SIG-M5 (cell line): ENCODE data around the gene NTRK3.

Source experiments
- DNase-seq: peaks from one replicate; lab custom pipeline; 2025; lab: John Stamatoyannopoulos, UW

NTRK3 gene

DNA sequence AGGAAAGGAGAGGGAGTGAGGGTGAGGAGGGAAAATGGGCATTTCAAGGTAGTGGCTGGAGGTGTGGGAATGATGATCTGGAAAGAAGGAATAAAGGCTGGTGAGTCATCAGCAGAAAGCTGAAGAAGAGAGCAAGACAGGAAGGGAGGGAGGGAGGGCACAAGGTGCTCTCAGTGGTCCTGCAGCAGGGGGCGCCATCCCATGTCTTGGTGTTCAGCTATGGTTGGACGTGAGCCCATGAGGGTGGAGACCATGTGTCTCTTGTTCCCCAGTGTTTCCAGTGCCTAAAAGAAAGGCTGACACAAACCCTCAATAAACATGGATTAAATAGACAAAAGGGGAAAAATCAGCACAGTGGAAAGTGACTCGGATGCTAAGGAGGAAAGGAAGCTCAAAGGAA is 228.5 kb downstream of the NTRK3 start:
- no peak for DNase-seq

- no peak for DNase-seq
Measured at GRCh38 chr15:88023914-88024313, 232.6 kb downstream of the NTRK3 start.

GRCh38 chr15:88022716-88023115 is 233.8 kb downstream of the NTRK3 start:
- no peak for DNase-seq

GRCh38 chr15:88021601-88022000 is 234.9 kb downstream of the NTRK3 start:
- DNase-seq, result no peak

DNA sequence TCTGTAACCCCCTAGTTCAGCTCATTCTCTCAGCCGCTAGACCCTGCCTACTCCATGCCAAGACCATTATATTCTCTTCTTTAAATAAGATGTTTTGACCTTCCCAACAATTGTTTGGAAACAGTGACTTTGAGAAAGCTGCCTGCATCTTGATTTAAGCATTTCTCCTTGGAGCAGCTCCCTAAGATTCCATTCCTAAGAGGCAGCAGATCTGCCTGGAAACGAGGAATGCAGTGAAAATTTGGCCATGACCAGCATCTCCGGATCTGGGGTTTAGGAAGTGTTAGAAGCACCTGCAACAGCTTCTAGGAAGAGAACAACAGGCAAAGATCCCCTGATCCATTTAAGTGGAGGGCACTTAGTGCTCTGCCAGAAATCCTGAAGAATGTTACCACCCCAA is 235.7 kb downstream of the NTRK3 start:
- DNase-seq, result no peak

GRCh38 chr15:88019656-88020055 is 236.9 kb downstream of the NTRK3 start:
- no peak for DNase-seq

GRCh38 chr15:88018869-88019641 is 237.5 kb downstream of the NTRK3 start:
- no peak for DNase-seq

DNA sequence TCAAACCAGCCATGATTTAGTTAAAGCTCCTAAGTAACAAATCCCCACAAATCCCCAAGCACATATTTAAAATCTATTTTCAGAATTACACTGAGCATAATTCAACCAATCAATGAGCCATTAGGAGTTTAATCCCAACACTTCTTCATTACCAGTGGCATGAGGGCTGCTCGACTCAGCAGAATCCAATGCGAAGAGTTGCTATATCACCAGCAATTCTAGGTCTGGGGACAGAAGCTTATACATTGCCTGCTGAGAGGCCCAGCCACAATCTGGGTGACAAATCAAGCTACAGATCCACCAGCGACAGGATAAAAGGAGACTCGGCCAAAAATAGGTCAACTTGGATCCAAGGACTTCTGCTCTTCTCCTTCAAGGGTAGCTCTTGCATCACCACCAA is 238.8 kb downstream of the NTRK3 start:
- DNase-seq, result no peak

GRCh38 chr15:88016406-88016805 is 240.1 kb downstream of the NTRK3 start:
- no peak for DNase-seq

GRCh38 chr15:88015228-88015860 is 241.2 kb downstream of the NTRK3 start:
- no peak for DNase-seq

DNA sequence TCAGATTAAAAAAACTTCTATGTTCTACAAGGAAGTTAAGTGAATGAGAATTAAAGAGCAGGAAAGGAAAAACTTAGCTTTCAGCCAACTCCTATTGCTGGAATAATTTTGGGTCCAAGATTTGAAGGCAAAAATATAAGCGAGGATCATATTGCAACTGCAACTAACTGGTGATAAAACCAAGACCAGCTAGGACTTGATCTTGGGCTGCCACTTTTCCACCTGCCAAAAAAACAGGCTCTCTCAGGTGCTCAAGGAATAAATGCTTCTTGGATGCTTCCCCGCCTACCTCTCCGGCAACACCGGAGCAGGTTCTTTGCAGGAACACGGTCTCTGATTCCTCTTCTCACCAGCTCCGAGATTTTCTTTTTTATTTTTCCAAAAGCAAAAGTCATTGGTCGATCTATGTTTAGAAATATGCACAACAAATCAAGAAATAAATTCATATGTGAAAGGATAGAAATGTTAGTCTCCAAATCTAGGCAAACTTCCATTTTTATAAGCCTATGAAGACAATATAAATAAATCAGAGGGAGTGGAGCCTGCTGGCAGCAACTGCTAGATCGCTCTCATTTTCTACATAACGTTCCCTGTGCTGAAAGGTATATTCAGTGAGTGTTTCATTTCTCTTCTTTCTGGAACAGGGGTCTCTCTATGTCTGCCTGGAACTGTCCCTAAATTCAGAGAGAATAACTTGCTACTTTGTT is 241.9 kb downstream of the NTRK3 start:
- no peak for DNase-seq

GRCh38 chr15:88013111-88013510 is 243.4 kb downstream of the NTRK3 start:
- no peak for DNase-seq

GRCh38 chr15:88012688-88013087 is 243.9 kb downstream of the NTRK3 start:
- DNase-seq, result no peak

DNA sequence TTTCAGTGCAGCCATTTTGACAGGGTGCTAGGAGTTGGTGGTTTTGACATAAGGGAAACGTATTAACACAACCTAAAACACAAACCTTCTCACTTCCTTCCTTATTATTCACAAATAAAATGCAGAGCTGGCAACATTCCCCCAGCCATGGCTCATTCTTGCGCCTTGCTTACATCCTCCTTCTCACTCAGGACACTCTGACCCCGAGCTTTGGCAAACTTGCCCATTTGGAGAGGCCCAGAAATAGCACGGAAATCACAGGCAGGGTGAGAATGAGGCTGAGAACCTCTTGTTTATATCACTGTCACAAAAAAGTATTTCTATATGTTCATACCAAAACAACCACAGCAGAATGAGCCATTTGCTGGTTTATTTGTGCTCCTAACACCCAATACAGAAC is 244.3 kb downstream of the NTRK3 start:
- no peak for DNase-seq

DNA sequence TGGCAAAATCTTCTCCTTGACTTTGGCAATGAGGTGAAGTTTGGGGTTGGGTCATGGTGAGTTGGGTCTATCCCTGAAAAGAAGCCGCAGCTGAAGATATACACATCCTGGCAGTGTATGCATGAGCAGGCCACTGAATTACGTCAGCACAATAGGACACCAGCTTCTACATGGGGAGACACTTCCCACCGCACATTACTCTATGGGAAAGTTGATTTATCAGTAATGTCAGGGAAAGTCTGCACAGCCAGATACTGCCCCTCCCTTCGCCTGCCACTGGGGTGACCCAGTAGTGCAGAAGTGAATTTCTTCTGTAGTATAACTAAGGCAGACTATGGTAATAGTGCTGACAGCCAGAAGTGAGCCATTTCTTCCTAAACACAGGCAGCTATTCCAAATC is 245.0 kb downstream of the NTRK3 start:
- DNase-seq, result no peak

GRCh38 chr15:88006146-88006545 is 250.4 kb downstream of the NTRK3 start:
- no peak for DNase-seq

DNA sequence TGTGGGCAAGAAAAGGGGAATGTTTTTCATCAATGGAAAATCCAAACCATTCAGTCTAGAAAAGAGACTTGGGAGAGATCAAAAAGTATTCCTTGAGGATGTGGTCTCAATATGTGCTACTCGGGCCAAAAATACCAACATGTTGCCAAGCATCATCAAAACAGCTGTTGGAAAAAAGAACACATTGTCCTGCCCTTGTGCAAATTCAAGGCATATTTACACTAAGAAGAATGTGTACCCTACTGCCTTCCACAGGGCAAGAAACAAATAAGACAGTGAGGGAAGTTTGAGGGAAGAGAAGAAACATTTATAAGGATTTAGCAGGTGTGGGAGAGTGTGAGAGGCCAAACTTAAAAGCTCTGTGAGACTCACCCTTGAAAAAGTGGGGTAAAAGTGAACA is 252.1 kb downstream of the NTRK3 start:
- DNase-seq, result no peak

DNA sequence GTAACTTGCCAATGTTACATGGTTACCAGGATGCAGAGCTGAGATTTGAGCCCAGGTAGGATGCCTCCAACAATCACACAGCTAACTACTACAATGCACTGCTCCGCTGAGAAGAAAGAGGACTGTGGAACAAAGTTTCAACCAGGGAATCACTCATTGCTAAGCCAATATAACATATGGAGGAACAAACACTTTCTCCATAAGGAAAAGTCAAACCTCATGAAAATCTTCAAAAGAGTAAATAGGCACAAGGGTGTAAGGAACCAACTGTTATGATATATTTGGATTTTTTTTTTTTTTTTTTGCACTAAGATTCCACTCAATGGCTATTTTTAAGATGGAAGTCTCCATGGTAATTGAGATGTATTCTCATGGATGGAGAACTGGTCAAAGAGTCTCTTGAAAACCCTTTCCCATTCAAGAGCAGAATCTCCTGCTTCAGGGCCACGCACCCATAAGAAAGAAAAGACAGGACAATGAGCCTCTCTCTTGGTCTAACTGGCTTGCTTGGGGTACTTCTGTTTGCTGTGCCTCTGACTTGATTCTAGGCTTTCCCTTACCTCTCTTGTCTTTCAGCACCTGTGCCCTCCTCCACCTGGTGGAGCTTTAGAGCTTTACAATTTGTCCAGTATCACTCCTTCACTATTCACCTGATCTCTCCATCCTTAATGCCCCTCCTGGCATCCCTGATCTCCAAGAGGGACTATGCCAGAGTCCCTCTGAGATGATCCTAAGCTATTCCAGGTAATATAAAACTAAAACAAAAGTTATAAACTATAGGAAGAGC is 252.8 kb downstream of the NTRK3 start:
- DNase-seq, result no peak

DNA sequence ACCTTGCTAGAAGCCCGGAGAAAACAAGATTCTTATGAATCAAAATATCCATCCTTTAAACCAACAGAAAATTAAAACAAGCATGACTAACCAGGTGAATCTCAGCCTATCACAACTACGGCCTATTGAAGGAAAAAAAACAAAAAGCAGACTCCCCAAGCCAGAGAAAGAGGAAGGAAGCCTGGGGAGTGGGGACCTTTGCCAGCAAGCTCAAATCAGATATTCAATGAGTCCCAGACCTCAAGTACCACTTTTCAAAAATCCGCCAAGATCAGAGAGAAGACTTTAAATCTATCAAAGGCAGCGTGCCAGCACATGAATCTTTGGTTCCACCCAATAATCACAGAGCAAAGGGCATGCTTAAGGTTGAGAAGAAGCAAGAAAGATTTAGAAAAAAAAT is 253.8 kb downstream of the NTRK3 start:
- no peak for DNase-seq

DNA sequence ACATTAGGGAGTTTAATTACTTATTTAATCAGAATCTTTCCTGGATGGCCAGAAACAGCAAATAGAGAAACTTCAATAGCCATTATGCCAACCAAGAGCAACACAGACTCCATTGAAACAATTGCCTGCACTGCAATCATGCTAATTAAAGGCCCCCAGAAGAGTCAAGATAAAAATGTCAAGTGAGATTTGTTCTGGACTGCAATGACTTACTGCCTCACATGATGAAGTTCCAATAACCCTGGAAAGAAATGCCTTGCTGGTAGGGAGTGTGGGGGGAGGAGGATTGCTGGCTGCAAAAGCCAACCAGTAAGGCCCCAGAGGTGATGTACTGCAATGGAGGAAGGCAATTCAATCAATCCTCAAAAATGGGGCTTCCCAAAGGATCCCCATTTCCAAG is 257.9 kb downstream of the NTRK3 start:
- DNase-seq, result no peak

DNA sequence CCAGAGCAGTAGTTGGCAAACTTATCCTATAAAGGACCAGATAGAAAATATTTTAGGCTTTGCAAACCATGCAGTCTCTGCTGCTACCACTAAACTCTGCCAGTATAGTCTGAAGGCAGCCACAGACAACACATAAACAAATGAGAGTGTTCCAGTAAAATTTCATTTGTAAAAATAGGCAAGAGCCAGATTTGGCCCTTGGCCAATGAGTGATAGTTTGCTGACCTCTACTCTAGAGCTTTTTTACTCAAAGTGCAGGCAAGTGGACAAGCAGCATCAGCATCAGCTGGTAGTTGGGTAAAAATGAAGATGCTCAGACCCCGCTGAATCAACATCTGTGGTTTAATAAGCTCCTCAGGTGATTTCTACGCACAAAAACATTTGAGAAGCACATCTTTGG is 269.8 kb downstream of the NTRK3 start:
- DNase-seq, result no peak

DNA sequence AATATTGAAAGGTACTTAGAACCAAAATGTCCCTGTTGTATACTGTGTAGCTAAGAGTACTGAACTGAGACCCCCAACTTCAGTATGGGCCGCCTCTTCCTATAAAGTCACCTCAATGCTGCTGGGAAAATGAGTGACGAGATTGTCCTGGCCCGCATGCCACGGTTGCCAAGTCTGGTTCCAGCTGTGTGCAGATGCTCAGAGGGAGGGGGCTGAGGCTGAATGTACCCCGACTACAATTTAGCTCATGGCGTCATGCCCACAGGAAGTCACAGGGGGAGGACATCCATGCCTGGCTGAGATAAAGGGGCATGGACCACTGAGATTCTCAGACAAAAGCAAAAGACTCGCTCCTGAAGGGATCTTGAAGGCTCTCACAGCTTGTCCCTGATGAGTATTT is 271.1 kb downstream of the NTRK3 start:
- DNase-seq, result no peak
